Raji (cell line): ENCODE measurements around the gene ENG.

ENCODE experiments used
- POLR2A ChIP-seq: IDR thresholded peaks from 2 replicates; pipeline ENCODE4 v1.6.1; 2011; ENCODE audit warnings: low read depth, low read length, control low read depth; ENCODE audit not compliant: insufficient read depth

ENG gene

DNA sequence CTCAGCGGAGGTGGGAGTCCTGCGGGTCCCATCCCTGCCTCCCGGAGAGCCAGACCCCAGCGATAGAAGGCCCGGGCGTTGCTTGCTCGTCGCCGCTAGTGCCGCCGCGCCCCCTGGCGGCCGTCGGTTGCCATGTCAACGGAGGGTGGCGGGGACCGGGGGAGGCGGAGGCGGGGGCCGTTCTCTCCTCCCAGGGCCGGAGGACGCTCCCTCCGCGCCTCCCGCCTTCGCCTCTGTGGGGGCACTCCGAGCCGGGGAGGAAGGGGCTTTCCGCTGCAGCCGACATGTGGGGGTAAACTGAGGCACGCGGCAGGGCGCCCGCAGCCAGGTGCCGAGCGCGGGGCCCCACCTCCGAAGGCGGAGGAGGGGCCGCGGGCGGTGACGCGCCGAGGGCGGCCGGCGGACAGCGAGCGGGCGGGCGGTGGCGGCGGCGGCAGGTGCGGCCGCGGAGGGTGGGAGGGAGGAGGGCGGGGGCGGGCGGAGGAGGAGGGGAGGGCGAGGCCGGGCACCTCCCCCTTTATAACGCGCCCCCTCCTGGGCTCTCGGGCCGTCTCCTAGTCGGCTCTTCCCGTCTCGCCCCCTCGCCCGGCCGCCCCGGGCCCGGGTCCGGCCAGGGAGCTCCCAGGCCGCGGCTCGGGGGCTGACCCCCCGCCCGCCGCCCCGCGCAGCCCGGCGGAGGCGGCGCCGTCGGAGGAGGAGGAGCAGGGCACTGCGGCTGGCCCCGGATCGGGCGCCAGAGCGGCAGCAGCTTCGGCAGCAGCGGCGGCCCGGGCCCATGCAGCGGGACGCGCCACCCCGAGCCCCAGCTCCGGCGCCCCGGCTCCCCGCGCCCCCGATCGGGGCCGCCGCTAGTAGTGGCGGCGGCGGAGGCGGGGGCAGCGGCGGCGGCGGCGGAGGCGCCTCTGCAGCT lies 69.2 kb downstream of the ENG start:
- TF ChIP-seq POLR2A = peak; percentile 17

DNA sequence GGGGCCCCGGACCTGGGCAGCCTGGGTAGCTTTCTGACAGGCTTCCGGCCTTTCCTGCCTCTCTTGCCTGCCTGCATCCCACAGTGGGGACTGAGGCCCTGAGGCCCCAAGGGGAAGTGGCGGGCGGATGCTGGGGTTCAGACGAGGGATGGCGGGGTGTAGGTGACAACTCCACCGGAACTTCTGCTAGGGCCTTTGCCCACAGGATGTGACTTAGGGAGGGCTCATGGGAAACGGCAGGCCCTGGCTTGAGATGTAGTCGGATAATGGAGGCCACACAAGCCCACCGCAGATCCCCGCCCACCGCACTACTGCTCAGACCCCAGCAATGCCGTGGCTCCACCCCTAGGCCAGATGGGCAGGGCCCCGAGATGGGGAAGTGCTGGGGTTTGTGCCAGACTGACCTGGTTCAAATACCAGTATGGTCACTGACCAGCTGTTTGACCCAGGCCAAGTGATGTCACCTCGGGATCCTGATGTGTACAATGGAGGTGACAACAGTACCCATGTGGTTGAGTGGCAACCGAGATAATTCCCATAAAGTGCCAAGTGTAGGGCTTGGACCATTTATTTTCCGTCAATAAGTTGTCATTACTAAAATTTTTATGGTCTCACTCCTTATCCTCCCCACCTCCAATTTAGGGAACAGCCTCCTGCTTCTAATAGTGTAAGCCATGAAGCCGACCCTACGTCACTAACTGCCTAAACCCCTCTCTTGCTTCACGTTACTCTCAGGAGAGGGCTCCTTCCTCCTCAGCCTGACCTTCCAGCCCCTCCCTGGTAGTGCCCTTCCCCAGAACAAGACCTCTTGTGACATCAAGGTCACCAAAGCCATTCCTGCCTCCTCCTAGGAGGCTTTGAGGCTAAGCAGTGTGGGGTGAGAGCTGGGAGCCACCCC lies 71.1 kb downstream of the ENG start:
- TF ChIP-seq POLR2A = peak; percentile 30; the same call in 1 of the 2 replicates

DNA sequence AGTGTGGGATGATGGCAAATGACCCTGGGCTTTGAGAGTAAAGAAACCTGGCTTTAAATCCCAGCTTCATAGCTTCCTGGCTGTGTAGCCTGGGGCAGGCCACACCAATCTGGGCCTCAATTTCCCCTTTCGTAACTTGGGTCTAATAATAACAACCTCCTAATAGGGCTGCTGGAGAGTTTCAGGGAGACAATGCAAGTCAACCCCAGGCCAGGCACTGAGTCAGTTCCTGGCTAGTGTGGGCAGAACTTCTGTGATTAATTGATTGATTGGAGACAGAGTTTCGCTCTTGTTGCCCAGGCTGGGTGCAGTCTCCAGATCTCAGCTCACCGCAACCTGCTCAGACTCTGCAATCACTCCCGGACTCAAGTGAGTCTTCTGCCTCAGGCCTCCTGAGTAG lies 72.7 kb downstream of the ENG start:
- TF ChIP-seq POLR2A = no peak

DNA sequence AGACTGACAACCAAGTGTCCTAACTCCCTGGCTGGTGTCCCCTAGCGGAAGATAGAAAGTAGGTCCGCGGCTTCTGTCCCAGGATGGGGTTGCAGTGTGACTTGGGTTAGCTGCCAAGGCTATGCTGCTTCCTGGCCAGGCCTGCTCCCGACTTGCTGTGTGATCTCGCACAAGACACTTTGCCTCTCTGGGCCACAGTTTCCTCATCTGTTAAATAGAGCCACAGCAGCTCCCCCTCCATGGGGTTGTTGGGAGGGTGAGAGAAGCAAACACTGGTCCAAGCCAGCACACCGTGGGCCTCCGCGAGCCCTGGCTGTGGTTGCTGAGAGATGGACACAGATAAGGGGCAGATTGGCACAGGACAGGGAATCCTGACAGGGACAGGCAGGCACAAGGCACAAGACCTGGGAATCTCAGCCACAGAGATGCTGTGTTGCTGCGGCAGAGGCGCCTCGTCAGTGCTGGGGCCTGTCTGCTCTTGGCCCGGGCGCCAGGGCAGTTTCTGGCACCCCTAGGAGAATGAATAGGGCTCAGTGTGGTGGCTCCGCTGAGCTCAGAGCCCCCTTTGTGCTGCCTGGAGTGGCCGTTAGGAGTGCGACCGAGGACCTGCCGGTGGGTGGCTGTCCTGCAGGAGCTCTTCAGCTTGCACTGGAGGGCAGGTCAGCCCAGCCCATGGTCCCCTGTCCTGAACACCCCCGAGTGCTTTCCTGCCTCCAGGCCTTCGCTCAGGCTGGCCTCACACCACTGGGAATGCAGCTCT lies 74.2 kb downstream of the ENG start:
- no peak for TF ChIP-seq POLR2A

DNA sequence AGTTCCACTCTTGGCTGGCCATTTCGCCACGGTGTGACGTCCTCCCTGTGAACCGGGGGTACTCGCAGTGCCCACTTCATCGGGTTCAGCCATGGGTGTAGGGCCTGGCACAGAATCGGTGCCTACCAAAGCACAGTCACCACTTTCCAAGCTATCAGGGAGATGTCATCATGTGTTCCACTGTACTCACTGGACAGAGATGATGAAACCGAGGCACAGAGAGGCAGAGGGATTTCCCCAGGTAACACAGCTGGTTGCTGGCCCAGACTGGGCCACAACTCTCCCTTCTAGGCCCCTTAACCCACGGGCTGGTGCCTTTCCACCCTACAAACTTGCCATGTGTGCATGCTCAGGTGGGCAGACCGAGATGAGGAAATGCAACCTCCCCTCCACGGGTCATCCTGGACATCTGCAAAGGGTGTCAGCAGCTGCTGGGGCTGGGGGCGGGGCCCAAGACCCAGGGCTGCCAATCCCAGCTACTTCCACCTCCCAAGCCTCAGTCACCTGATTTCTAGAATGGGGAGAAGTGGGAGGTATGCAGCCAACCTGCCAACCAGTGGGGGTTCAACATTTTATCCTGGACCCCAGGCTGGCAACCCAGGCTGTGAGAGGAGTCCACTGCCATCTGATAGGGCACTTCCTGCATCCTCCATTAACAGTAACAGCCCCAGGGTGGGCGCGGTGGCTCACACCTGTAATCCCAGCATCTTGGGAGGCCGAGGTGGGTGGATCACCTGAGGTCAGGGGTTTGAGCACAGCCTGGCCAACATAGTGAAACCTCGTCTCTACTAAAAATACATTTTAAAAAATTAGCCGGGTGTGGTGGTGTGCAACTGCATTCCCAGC lies 75.1 kb downstream of the ENG start:
- peak; percentile 73 for TF ChIP-seq POLR2A

DNA sequence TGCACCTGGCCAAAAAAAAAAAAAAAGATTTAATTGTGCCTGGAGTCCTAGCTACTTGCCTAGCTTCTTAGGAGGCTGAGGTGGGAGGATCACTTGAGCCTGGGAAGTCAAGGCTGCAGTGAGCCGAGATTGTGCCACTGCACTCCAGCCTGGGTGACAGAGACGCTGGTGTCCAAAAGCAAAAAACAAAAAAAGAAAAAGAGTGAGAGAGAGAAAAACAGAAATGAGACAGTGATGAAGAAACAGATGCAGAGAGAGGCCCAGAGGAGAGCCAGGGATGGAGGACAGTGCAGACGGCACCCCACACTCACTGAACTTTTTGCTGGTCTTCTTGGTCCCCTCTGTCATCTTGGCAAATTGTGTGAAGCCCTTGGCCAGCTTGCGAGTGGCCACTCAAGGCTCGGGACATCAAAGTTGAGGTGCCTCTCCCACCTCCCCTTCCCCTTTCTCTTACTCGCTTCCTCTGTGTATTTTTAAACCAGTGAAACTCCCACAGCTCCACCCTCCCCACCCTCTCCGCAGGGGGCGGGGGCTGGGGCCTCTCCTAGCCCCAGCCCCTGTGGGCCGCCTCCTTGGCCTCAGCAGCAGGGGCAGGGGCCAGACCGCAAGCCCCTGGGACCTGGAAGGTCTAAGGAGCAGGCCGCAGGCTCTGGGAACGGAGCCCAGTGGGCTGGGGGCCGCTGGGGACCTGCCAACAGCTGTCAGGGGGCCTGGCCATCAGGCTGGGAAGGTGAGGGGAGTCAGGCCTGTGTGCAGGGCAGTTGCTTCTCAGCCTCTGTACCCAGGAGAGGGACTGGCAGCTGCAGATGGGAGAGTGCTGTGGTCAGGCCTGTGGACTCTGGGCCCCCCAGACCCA lies 76.0 kb downstream of the ENG start, which contains the start of gene SH2D3C:
Gene SH2D3C, minus strand, starts transcription at position 387 of the 856 bp plus-strand sequence. Its CDS starts 39 bp downstream, at position 348.
- TF ChIP-seq POLR2A = peak; percentile 69

DNA sequence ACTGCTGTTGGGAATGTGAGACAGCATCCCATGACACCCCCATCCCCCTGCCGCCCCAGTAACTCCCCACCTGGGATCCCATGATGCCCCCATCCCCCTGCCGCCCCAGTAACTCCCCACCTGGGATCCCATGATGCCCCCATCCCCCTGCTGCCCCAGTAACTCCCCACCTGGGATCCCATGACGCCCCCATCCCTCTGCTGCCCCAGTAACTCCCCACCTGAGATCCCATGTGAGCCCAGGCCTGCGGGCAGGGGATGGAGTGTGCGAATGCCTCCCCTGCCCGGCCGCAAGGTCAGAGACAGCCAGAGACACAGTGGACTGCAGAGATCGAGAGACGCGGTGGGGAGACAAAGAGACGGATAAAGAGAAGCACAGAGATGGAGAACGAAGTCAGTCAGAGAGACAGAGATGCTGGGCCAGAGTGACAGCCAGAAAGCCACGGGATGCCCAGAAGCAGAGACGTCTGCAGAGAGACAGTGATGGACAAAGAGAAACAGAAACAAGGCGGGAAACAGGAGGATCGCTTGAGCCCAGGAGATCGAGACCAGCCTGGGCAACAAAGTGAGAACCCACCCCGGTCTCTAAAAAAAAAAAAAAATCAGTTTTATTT lies 77.0 kb downstream of the ENG start:
- no peak for TF ChIP-seq POLR2A

DNA sequence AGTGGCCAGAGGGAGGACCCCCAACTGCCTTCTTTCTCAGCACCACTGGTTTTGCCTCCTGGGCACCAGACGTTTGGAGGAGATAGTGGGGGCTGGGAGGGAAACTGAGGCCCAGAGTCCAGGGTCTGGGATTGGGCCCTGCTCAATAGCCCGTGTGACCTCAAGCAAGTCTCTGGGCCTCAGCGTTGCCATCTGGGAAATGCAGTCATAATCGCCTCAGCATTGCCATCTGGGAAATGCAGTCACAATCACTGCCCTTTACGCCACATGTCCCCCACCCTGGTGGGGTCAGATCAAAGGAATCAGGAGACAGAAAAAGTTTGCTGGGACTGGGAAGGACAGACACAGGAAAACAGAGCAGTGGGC lies 77.6 kb downstream of the ENG start:
- TF ChIP-seq POLR2A = no peak; the same call in 1 of the 2 replicates

DNA sequence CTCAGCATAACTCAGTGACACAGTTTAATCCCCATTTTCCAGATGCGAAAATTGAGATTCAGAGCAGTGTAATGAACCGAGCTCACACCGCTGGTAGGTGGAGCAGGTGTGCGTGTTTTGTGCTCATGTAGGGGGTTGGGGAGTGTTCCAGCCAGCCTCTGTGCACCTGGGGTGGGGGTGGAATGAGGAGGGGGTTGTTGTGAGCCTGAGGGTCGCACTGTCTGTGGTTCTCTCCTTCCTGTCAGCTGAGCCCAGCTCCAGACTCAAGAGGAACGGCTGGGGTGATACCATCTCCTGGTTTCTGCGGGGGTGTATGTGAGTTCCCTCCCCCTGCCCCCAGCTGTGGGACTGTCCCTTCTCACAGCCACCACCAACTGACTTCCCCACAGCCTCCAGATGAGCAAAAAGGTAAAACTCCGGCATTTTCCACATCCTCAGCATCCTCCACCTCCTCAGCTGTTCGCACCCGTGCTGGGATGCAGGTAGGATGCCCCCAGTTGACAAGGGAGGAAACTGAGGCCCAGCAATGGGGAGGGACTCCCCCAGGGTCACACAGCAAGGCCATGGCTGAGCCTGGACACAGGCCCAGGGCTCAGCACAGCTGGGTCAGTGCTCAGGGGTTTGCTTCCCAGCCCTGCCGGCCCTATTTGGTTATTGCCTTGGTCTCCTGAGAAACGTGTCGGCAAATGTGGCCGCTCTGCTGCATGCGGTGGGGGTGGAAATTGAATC lies 78.1 kb downstream of the ENG start:
- TF ChIP-seq POLR2A = peak; percentile 80

DNA sequence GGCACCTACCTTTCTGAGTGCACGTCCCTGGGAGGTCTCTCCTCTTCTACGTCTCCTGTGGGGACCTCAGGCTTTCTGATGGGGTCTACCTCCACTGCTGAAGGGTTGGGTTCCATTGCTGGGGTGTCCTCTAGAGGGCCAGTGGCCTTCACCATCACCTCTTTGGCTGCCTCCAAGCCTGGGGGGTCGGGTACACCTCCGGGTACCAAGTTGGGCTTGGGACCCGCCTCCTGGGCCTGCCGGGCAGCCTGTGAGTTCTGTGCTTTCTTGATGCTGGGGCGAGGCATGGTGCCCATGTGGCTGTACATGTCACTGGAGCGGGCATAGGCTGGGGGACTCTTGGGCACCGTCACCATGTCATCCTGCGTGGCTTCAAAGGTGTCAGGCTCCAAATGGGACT lies 80.5 kb downstream of the ENG start:
- no peak for TF ChIP-seq POLR2A

DNA sequence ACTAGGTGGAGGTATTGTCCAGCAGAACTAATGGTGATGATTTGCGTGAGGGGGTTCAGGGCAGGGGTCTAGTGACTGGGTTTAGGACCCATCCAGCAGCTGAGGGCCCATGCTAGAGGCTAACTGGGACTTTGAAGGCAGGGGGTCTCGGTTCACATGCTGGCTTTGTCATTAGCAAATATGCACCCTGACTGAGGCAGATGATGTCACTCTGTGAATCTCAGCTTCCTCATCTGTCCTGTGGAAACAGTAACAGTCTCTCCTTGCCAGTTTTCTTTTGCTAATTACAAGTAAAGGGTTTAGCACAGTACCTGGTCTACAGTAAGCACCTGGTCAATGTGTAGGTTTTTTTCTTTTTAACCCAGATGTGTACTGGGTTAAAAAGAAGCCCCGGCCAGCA lies 81.2 kb downstream of the ENG start:
- TF ChIP-seq POLR2A = no peak

DNA sequence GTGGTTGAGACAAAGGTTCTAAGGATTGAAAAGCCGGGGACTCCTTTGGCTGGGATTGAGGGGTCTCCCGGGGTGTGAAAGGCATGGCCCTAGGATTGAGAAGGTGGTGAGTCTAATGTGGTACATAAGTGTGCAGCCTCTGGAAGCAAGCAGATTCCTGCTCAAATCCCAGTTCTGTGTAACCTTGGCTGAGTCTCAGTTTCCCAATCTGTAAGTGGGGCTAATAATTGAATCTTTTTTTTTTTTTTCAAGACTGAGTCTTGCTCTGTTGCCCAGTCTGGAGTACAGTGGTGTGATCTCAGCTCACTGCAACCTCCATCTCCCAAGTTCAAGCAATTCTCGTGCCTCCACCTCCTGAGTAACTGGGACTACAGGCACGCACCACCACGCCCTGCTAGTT lies 81.9 kb downstream of the ENG start:
- TF ChIP-seq POLR2A = no peak
